ENCODE measurements around the gene PDCD10.

DNA sequence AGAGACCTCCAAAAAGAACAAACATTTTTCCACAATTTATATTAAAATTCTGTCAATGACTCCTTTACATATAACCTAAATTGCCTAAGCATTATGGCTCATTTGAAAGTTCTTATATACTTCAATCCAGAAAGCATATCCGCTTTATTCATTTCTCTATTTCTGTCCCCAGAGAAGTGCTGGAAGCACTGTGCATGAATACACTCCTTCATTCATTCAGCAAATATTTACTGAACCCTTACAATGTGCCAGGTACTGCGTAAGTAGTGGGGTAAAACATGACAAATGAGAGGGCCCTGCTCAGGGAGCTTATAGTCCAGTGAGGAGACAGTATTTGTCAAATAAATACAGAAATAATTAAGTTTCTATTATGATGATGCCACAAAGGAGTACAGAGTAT lies 3.3 kb downstream of the PDCD10 start:
- TF ChIP-seq, protein P1, sequence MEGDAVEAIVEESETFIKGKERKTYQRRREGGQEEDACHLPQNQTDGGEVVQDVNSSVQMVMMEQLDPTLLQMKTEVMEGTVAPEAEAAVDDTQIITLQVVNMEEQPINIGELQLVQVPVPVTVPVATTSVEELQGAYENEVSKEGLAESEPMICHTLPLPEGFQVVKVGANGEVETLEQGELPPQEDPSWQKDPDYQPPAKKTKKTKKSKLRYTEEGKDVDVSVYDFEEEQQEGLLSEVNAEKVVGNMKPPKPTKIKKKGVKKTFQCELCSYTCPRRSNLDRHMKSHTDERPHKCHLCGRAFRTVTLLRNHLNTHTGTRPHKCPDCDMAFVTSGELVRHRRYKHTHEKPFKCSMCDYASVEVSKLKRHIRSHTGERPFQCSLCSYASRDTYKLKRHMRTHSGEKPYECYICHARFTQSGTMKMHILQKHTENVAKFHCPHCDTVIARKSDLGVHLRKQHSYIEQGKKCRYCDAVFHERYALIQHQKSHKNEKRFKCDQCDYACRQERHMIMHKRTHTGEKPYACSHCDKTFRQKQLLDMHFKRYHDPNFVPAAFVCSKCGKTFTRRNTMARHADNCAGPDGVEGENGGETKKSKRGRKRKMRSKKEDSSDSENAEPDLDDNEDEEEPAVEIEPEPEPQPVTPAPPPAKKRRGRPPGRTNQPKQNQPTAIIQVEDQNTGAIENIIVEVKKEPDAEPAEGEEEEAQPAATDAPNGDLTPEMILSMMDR (IDR thresholded peaks at IDR 0.05), result no peak
- TF ChIP-seq EZH2 (IDR thresholded peaks at IDR 0.05; ENCODE audit: borderline replicate concordance, insufficient read depth, low read depth, low read length, poor library complexity, severe bottlenecking), result no peak
